RKO (cell line): ENCODE measurements around the gene VSNL1.

Experiments
- DNase-seq: peaks from one replicate; pipeline ENCODE4 v3.0.0-alpha.2; 2016; ENCODE audit warnings: low spot score

Gene VSNL1

DNA sequence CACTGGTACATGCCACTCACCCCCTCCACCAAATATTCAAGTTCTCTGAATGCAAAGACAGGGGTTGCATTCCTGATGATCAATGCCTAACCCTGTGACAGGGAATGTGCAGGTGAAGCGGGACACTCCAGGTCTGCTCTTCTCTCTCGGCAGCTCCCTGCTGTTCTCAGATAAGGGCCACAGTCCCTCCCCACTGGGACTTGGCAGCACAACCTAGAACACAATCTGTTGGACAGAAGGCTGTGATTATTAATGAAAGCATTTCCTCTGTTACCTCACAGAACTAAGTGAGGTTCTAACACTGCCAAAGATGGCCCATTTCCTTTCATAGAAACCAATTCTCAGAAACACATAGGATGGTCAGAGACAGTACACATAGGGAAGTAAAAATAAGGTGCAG, 42.7 kb downstream of the VSNL1 start:
- DNase-seq = no peak

DNA sequence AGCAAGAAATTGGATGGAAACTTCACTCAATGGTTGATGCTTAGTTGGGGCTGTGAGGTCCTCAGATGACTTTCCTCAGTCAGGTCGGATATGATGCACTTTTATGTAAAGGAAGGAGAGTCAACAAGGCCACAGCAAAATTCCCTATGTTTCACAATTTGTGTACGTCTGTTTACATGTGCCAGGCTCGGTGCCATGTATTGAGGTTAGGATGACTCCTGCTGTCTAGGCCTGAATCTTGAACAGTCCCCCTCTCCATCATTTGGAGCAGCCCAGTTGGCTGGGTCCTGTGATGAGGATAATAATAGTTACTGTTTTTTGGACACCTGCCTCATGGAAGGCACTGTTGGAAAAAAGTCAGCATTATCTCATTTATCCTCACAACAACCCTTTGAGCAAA, 43.1 kb downstream of the VSNL1 start:
- no peak for DNase-seq

- no peak for DNase-seq
Measured at GRCh38 chr2:17584689-17585088, 44.2 kb downstream of the VSNL1 start.

DNA sequence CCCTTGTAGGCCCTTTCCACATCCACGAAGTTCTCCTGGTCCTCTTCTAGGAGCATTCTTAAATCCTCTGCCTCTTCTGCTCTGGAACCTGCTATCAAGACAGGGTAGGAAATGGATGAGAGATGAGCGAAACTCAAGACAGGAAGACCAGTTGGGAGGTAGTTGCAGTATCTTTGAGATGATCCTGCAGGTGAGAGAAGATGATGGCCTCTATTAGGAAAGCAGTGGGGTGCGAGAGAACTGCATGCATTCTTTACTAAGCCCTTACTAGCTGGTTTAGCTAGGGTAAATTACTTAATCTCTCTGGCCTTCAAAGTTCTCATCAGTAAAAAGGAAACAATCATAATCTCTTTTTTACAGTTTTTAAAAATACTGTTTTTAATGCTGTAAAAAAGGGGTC, 47.0 kb downstream of the VSNL1 start:
- no peak for DNase-seq

DNA sequence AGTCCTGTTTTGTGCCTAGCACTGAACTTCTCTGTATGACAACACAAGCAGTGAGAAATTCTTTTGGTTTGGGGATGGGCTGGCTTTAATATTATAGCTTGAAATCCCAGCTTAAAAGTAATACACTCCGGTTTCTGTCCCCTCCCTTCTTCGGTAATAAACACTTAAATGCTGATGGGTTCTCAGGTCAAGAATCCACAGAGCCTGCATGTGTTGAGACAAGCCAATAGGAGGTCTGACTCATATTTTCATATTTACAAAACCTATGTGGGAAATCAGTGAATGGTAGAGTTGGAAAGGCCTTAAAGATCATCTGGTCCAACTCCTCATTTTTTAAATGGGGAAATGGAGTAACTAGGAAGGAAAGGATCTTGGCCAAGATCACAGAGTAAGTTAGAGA, 47.5 kb downstream of the VSNL1 start:
- no peak for DNase-seq

DNA sequence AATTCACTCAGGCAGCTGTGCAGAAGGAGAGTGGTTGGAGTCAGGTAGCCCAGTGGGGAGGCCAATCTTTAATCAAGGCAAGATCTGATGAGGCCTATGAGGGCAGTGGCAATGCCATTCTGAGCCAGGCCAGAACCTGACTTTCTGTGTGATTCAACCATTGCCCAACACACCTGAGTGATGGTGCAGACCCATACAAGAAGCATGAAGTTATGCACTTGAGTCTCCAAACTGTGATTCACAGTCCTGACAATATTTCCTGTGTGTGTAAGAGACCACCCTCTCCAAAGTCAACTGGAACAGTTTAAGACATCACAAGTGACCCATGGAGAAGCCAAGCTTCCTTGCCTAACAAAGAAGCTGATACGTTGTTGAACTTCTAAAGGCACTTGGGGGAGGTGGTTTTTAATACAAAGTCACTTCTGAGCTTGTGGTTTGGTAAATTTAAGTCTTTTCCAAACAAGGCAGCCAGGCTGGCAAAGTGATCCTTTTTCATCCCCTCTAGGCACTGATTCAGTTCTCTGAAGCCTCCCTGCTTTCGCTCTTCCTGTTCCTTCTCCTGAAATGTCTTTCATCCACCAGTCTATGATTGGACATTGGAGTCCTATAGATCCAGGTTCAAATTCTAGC, 49.0 kb downstream of the VSNL1 start:
- no peak for DNase-seq

DNA sequence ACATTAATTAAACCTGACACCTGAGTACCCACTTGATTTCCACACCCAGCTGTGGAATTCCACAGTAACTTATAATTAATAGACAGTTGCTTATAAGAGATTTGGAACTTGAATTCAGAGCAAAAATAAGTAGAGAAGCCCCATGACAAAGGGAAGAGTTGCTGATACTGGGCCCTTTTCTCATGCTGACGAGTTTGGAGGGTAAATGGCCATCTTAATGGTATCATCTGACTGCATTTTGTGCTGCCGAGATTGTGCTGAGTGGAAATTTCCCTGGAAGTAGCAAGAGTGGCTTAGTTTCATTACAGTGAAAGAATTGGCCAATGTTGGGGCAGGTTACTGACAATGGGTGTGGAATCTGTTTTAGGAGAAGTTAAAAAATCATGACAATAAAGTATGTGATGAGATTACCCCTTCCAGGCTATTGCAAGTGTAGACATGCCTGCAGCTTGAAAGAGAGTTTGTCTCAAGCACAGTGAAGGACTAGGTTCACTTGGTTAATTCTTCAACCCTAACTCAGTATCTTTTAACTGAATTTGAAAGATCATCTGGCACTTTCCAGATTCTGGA, 49.9 kb downstream of the VSNL1 start:
- no peak for DNase-seq

DNA sequence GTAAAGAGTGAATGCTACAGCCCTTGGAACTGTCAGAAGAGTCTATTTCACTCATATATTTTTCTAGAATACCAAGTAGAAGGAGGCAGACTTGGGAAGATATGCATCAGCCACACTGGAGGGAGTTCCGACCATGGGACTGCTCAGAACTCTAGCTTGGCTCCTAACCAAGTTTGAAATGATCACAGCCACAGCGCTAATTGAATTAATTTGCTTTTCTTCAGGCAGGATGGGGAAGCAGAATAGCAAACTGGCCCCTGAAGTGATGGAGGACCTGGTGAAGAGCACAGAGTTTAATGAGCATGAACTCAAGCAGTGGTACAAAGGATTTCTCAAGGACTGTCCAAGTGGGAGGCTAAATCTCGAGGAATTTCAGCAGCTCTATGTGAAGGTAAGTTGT, 51.4 kb downstream of the VSNL1 start:
- DNase-seq = no peak

- no peak for DNase-seq
Measured at GRCh38 chr2:17592731-17593409, 52.4 kb downstream of the VSNL1 start.

GRCh38 chr2:17593445-17593840, 52.9 kb downstream of the VSNL1 start:
- DNase-seq = no peak

GRCh38 chr2:17593841-17594491, 53.5 kb downstream of the VSNL1 start:
- no peak for DNase-seq

DNA sequence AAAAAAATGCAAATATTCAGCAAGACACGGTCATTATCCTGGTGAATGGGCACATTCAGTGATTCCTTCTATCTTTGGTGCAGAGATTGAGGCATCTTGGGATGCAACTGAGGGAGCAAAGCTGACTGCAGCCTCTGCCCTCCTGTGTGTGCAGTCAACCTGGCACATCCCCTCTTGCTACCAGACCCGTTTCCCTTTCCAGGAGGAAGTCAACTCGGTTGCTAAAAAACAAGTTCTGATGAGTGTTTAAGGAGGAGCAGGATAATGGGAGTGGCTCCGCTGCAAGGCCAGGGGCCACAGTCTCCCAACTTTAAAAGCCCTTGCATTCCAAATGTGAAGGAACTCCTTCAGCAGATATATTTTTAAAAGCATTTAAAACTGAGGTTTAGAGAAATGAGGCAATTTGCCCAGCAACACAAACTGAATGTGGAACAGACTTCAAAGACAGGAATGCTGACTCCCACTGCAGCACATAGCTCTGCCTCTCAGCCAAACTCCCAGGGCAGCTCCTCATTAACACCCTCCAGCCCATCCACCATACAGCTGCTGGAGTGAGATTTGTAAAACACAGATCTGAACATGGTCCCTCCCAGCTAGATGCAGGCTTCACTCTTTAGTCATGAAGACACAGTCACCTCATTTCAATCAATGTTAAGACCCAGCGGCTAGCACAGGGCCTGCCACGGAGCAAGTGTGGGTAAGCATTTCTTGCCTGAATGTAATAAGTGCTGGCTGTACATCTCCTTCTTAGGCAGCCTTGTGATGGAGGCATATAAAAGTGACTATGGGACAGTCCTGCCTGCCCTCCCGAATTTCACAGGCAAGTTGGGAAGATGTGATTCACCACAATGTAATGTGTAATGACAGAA, 54.3 kb downstream of the VSNL1 start:
- DNase-seq = no peak

- DNase-seq = no peak
Measured at GRCh38 chr2:17599617-17600016, 59.1 kb downstream of the VSNL1 start.

GRCh38 chr2:17600556-17601204, 60.2 kb downstream of the VSNL1 start:
- no peak for DNase-seq

- no peak for DNase-seq
Measured at GRCh38 chr2:17604050-17604449, 63.6 kb downstream of the VSNL1 start.

DNA sequence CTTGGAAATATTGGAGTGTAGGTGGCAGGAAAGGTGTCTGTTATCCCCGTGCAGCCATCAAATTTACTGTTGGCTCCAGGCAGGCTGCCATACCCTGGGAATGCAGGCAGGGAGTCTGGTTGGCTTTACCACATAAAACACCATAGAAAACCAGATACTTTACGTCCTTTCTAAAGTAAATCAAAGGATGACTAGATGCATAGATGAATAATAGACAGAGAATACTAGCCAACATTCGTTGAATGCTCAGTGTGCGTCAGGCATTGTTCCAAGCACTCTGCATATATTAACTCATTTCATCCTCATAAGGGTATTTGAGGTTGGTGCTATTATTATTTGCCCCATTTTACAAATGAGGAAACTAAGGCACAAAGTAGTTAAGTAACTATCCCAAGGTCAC, 65.2 kb downstream of the VSNL1 start:
- no peak for DNase-seq

DNA sequence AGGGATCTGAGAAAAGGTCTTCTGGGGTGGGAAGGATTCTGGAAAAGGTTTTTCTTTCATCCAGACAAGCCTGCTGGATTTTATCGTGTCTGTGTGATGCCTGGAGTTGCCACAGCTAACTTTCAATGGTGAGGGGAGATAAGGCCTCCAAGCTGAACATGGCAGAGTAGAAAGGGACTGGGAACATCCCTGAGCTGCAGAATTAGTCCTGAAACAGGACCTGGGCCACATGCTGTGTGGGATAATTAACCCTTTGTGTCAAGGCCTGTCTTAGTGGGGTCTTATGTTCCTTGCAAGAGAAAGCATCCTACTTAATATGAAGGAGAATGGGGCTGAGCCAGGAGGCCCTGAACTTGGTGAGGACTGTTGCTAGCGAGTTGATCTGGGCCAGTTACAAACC, 66.4 kb downstream of the VSNL1 start:
- DNase-seq = no peak

- no peak for DNase-seq
Measured at GRCh38 chr2:17607379-17607778, 66.9 kb downstream of the VSNL1 start.

GRCh38 chr2:17608251-17608650, 67.8 kb downstream of the VSNL1 start:
- no peak for DNase-seq

- DNase-seq = no peak
Measured at GRCh38 chr2:17610521-17610920, 70.0 kb downstream of the VSNL1 start.

- DNase-seq = no peak
Measured at GRCh38 chr2:17611036-17611435, 70.5 kb downstream of the VSNL1 start.
